ENCODE measurements around the gene KRT6A. TPM values are rescaled to one million over a fixed set of nuclear protein-coding genes. Genes with fewer than 3 reads are reported as not detected.

The KRT6A gene
- total and polyA plus RNA-seq, 9 of the 15 experiments (the other 6 are each of a cell fraction or from before 2014, with no cell fraction given), result 0.26 TPM; not detected in 8

DNA sequence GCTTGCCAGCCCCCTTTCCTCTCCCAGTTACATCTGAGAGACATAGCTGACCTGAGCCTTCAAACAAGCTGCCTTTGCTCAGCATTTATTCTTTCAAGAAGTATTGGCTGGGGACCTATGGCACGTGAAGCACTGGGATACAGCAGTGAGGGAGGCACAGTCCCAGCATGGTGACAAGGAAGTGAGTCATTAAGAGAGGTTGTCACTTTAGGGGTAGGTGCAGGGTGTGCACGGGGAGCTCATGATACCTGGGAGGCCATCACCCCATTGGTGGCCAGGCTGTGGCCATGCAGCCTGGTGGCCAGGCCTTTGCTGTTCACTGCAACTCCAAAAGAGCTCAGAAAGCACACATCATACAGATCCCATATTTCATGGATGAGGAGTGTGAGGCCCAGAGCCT is 53.2 kb downstream of the KRT6A start:
- H4K20me1 ChIP-seq (replicated peaks; ENCODE audit: control insufficient read depth, insufficient read depth, low read length), result no peaks in the 10 kb centered on the region
- no TSS peak for BruUV-seq (replicated peaks)
- H3K4me1 ChIP-seq (replicated peaks in 1 of 2; ENCODE audit: control insufficient read depth in 2 of 2, insufficient read depth in 2 of 2, low read length in 2 of 2), result no peaks in the 10 kb centered on the region
- in situ Hi-C loops (cut with MboI) (no loop called here), intact Hi-C loops (cut with micrococcal nuclease) (no loop called here)
- DNase-seq (ENCODE audit: extremely low read depth in 1 of 4, low spot score in 3 of 4) (no peak), FAIRE-seq (no peak), ATAC-seq (no peak)
- H3K9me3 ChIP-seq (replicated peaks; ENCODE audit: control insufficient read depth, insufficient read depth, low read depth, low read length), result no peaks in the 10 kb centered on the region
- ChIA-PET POLR2A (interaction anchor here (1.2 to 1.3 kb wide), 2 partner anchors 10 to 14 kb away, joined by 3 to 4 read pairs; no protein-coding TSS in a partner anchor), CTCF (ENCODE audit: low intra/inter-chr PET ratio) (no interaction called here)
- no peak overlapping the region for H3K4me2 ChIP-seq (ENCODE audit: insufficient read depth, low read length)
- H3K4me3 ChIP-seq, result no peak overlapping the region
- no peak overlapping the region for H3K9ac ChIP-seq (ENCODE audit: insufficient read depth in 1 of 2, low read depth in 2 of 2, low read length in 2 of 2)
- no peaks in the 10 kb centered on the region for H3K36me3 ChIP-seq (ENCODE audit: control insufficient read depth, insufficient read depth, low read length)
- H2AFZ ChIP-seq (ENCODE audit: low read depth, low read length), result no peak overlapping the region
- H3K9me1 ChIP-seq (ENCODE audit: control insufficient read depth, insufficient read depth, low read length), result no peaks in the 10 kb centered on the region
- 0% methylated on average over 2 of the region's 2 CpGs for WGBS (ENCODE audit: insufficient coverage, low coverage, missing lambda C conversion rate)
- peaks cover 0 to 27% of the 10 kb centered on the region in 2 experiments for H3K27me3 ChIP-seq (ENCODE audit: control insufficient read depth in 2 of 2, insufficient read depth in 2 of 2, low read length in 2 of 2)
- H3K79me2 ChIP-seq (ENCODE audit: control insufficient read depth, insufficient read depth, low read length), result no peaks in the 10 kb centered on the region
- no peak overlapping the region for H3K27ac ChIP-seq (ENCODE audit: extremely low read depth, low read depth, low read length)
- TF ChIP-seq RHOXF2B (CRISPR knock-in tag; conservative IDR thresholded peaks at IDR 0.05), result no peak
- TF ChIP-seq STAT5B (CRISPR knock-in tag; IDR thresholded peaks at IDR 0.05), result no peak
- no peak for TF ChIP-seq POU5F1 (IDR thresholded peaks at IDR 0.05; ENCODE audit: borderline replicate concordance, low read depth, low read length, partially characterized antibody)
- TF ChIP-seq, protein P1, sequence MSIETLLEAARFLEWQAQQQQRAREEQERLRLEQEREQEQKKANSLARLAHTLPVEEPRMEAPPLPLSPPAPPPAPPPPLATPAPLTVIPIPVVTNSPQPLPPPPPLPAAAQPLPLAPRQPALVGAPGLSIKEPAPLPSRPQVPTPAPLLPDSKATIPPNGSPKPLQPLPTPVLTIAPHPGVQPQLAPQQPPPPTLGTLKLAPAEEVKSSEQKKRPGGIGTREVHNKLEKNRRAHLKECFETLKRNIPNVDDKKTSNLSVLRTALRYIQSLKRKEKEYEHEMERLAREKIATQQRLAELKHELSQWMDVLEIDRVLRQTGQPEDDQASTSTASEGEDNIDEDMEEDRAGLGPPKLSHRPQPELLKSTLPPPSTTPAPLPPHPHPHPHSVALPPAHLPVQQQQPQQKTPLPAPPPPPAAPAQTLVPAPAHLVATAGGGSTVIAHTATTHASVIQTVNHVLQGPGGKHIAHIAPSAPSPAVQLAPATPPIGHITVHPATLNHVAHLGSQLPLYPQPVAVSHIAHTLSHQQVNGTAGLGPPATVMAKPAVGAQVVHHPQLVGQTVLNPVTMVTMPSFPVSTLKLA (conservative IDR thresholded peaks at IDR 0.05), result no peak
- TF ChIP-seq ZNF507 (tag; conservative IDR thresholded peaks at IDR 0.05), result no peak
- TF ChIP-seq PYGO2 (tag; IDR thresholded peaks at IDR 0.05), result no peak
- TF ChIP-seq, protein P2, sequence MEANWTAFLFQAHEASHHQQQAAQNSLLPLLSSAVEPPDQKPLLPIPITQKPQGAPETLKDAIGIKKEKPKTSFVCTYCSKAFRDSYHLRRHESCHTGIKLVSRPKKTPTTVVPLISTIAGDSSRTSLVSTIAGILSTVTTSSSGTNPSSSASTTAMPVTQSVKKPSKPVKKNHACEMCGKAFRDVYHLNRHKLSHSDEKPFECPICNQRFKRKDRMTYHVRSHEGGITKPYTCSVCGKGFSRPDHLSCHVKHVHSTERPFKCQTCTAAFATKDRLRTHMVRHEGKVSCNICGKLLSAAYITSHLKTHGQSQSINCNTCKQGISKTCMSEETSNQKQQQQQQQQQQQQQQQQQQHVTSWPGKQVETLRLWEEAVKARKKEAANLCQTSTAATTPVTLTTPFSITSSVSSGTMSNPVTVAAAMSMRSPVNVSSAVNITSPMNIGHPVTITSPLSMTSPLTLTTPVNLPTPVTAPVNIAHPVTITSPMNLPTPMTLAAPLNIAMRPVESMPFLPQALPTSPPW (CRISPR knock-in tag; IDR thresholded peaks at IDR 0.05), result no peak
- TF ChIP-seq ADNP (tag; IDR thresholded peaks at IDR 0.05), result no peak
- TF ChIP-seq ZFPM2 (CRISPR knock-in tag; IDR thresholded peaks at IDR 0.05), result no peak
- TF ChIP-seq, protein P3, sequence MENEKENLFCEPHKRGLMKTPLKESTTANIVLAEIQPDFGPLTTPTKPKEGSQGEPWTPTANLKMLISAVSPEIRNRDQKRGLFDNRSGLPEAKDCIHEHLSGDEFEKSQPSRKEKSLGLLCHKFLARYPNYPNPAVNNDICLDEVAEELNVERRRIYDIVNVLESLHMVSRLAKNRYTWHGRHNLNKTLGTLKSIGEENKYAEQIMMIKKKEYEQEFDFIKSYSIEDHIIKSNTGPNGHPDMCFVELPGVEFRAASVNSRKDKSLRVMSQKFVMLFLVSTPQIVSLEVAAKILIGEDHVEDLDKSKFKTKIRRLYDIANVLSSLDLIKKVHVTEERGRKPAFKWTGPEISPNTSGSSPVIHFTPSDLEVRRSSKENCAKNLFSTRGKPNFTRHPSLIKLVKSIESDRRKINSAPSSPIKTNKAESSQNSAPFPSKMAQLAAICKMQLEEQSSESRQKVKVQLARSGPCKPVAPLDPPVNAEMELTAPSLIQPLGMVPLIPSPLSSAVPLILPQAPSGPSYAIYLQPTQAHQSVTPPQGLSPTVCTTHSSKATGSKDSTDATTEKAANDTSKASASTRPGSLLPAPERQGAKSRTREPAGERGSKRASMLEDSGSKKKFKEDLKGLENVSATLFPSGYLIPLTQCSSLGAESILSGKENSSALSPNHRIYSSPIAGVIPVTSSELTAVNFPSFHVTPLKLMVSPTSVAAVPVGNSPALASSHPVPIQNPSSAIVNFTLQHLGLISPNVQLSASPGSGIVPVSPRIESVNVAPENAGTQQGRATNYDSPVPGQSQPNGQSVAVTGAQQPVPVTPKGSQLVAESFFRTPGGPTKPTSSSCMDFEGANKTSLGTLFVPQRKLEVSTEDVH (IDR thresholded peaks at IDR 0.05; ENCODE audit: low read depth, partially characterized antibody), result no peak
- TF ChIP-seq SUPT5H (IDR thresholded peaks at IDR 0.05), result no peak
- TF ChIP-seq, protein P4, sequence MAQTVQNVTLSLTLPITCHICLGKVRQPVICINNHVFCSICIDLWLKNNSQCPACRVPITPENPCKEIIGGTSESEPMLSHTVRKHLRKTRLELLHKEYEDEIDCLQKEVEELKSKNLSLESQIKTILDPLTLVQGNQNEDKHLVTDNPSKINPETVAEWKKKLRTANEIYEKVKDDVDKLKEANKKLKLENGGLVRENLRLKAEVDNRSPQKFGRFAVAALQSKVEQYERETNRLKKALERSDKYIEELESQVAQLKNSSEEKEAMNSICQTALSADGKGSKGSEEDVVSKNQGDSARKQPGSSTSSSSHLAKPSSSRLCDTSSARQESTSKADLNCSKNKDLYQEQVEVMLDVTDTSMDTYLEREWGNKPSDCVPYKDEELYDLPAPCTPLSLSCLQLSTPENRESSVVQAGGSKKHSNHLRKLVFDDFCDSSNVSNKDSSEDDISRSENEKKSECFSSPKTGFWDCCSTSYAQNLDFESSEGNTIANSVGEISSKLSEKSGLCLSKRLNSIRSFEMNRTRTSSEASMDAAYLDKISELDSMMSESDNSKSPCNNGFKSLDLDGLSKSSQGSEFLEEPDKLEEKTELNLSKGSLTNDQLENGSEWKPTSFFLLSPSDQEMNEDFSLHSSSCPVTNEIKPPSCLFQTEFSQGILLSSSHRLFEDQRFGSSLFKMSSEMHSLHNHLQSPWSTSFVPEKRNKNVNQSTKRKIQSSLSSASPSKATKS (CRISPR knock-in tag; IDR thresholded peaks at IDR 0.05), result no peak
- no peak for TF ChIP-seq HNRNPK (IDR thresholded peaks at IDR 0.05; ENCODE audit: low read depth, low read length, poor library complexity, severe bottlenecking)
- no peak for TF ChIP-seq ZNF134 (CRISPR knock-in tag; conservative IDR thresholded peaks at IDR 0.05)
- no peak for TF ChIP-seq FOXK2 (conservative IDR thresholded peaks at IDR 0.05 in 1 of 2, IDR thresholded peaks at IDR 0.05 in 1 of 2; ENCODE audit: low read depth in 2 of 2)
